Ishikawa (cell line): ENCODE data around the gene SLC2A10.

Experiments used
- CEBPB ChIP-seq: IDR thresholded peaks from 2 replicates; pipeline ENCODE4 v1.6.1; 2012
- EP300 ChIP-seq: IDR thresholded peaks from 2 replicates; pipeline ENCODE4 v1.6.1; 2012; ENCODE audit warnings: borderline replicate concordance
- NFIC ChIP-seq: IDR thresholded peaks from 2 replicates; pipeline ENCODE4 v1.6.1; 2012
- TF ChIP-seq, protein P1 (sequence below): IDR thresholded peaks from 2 replicates; pipeline ENCODE4 v1.6.1; 2012; ENCODE audit warnings: low read depth, mild to moderate bottlenecking
- TF ChIP-seq, protein P2 (sequence below): IDR thresholded peaks from 2 replicates; pipeline ENCODE4 v1.6.1; 2012

DNA sequence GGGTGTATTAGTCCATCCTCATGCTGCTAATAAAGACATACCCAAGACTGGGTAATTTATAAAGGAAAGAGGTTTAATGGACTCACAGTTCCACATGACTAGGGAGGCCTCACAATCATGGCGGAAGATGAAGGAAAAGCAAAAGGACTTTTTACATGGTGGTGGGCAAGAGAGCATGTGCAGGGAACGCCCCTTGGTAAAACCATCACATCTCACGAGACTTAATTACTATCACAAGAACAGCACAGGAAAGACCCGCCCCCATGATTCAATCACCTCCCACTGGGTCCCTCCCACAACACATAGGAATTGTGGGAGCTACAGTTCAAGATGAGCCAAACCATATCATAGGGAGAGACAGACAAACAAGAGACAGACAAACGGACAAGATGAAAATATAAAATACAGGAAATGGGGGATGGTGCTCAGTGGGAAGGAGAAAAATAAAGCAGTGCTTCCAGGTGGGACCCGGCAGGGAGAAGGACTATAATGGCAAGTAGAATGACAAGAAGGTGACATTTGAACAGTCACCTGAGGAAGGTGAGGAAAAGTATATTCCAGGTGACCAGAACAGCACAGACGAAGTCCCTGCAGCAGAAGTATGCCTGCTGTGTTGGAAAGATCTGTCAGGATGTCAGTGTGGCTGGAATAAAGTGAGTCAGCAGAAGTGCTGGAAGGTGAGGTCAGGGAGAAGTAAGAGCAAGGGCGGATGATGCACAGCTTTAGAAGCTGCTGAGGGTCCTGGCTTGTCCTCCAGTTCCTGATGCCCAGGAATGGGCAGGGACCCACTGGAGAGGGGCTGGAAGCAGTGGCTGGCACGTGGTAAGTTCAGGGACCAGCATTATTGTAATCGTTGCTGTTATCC is 61.1 kb downstream of the SLC2A10 start:
- TF ChIP-seq, protein P1, sequence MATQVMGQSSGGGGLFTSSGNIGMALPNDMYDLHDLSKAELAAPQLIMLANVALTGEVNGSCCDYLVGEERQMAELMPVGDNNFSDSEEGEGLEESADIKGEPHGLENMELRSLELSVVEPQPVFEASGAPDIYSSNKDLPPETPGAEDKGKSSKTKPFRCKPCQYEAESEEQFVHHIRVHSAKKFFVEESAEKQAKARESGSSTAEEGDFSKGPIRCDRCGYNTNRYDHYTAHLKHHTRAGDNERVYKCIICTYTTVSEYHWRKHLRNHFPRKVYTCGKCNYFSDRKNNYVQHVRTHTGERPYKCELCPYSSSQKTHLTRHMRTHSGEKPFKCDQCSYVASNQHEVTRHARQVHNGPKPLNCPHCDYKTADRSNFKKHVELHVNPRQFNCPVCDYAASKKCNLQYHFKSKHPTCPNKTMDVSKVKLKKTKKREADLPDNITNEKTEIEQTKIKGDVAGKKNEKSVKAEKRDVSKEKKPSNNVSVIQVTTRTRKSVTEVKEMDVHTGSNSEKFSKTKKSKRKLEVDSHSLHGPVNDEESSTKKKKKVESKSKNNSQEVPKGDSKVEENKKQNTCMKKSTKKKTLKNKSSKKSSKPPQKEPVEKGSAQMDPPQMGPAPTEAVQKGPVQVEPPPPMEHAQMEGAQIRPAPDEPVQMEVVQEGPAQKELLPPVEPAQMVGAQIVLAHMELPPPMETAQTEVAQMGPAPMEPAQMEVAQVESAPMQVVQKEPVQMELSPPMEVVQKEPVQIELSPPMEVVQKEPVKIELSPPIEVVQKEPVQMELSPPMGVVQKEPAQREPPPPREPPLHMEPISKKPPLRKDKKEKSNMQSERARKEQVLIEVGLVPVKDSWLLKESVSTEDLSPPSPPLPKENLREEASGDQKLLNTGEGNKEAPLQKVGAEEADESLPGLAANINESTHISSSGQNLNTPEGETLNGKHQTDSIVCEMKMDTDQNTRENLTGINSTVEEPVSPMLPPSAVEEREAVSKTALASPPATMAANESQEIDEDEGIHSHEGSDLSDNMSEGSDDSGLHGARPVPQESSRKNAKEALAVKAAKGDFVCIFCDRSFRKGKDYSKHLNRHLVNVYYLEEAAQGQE = no peak
- TF ChIP-seq CEBPB (no peak), EP300 (no peak), NFIC (no peak)
- TF ChIP-seq, protein P2, sequence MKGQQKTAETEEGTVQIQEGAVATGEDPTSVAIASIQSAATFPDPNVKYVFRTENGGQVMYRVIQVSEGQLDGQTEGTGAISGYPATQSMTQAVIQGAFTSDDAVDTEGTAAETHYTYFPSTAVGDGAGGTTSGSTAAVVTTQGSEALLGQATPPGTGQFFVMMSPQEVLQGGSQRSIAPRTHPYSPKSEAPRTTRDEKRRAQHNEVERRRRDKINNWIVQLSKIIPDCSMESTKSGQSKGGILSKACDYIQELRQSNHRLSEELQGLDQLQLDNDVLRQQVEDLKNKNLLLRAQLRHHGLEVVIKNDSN = no peak
